ENCODE measurements around the gene ADSS1.

ADSS1 gene

DNA sequence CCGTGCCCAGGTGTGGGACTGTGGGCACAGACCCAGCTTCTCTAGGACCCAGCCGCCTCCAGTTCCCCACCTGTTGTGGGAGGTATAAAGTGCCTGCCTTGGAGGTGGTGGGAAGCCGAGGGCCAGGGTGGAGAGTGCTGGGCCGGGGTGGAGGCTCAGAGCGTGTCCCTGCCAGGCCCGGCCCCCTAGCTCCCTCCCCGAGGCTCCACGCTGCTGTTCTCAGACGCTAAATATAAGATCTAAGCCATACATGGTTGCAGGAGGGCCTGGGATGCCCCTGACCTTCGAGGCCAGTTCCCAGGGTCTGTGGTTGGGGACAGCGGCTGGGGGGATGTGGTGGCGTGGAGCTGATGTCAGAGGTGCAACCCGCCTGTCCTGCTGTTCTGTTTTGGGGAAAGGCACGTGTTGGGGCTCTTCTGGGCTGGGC, 23.8 kb upstream of the ADSS1 start:
- DNase-seq = no peak

DNA sequence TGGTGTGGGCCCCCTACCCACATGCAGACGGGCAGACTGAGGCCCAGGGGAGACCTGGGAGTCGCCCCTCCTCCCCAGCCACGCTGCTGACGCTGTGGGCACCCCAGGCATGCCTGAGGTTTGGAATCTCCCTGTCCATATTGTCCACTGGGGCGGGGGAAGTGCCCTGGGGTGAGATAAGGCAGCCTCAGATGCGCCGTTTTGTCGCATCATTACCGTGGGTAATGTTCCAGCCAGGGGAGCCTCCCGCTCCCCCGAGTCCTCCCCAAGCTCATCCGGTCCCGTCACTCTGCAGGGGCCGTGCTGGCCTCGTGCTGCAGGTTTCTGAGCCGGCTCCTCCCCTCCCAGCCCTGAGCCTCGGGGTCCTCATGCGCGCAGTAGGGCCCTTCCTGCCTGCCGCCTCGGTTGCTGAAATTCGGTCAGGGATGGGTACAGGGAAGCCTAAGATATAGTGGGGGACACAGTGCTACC, 23.2 kb upstream of the ADSS1 start:
- no peak for DNase-seq

DNA sequence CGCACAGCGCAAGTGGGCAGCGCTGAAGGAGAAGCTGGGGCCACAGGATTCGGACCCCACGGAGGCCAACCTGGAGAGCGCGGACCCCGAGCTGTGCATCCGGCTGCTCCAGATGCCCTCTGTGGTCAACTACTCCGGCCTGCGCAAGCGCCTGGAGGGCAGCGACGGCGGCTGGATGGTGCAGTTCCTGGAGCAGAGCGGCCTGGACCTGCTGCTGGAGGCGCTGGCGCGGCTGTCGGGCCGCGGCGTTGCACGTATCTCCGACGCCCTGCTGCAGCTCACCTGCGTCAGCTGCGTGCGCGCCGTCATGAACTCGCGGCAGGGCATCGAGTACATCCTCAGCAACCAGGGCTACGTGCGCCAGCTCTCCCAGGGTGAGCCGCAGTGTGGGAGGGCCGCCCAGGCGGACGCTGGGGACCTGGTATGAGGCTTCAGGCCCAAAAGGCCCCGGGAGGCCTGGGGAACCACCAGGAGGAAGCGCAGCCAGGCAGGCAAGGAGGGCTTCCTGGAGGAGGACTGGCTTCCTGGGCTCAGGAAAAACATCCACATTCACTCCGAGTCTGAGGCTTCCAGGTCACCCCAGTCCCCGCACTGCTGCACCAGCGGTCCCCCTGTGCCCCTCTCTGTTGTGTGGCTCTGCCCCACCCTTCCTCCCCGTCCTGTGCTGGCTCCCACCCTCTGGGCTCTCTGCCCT, 22.5 kb upstream of the ADSS1 start:
- no peak for DNase-seq

DNA sequence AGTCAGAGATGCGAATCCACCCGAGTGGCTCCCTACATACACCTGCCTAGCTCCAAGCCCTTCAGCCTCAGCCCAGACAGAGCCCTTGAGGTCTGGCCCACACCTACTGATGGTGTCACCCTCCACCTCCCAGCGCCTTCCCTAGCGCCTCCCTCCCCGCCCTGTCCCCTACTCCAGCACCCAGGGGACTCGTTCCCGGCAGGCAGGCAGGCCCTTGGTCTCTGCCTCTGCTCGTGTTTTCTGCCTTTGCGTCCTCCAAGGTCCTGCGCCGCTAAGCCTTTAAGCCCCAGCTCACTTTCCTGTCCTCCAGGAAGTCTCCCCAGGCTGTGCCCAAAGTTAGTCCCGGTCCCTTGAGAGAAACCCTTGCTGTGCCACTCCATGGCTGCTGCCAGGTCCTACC, 21.9 kb upstream of the ADSS1 start:
- no peak for DNase-seq

GRCh38 chr14:104702673-104703072, 21.4 kb upstream of the ADSS1 start:
- DNase-seq = no peak

- no peak for DNase-seq
Observed at GRCh38 chr14:104703269-104703668, 20.8 kb upstream of the ADSS1 start.

DNA sequence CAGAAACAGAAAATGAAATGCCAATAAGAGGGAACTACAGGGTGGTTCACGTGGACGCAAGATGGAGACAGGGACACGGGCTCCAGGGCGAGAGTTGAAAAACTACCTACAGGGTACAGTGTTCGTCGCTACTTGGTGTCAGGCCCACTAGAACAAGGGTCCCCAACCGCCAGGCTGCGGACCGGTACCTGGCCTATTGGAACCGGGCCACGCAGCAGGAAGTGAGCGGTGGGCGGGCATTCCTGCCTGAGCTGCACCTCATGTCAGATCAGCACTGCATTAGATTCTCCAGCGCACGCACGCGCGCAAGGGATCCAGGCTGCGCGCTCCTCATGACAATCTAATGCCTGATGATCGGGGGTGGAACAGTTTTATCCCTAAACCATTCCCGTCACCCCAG, 19.8 kb upstream of the ADSS1 start:
- DNase-seq = no peak

DNA sequence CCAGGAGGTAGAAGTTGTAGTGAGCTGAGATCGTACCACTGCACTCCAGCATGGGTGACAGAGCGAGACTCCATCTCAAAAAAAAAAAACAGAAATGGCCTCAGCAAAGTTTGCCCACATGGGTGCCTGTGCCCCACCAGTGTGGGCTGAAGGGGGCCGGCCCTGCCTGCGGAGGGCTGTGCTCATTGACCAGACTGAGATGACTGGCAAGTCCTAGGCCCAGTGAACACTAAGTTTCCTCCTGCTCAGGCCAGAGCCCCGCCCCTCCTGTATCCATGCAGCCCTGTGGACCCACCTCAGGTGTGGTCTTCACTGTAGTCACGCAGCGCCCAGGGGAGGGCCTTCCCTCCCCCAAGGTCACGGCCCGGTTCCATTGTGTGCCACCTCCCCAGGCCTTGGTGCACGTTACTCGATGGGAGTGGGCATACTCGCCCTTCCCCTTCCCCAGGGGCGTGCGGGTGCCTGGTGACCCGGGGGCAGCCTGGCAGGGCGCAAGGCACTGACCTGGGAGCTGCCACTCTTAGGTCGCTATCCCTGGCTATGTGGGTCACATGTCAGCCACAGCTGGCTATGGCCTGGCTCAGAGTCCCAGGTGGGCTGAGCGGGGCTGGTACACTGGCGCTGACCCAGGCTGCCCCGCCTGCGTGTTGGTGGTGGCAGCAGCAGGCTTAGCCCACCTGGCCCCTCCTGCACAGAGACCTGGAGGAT, 18.5 kb upstream of the ADSS1 start:
- no peak for DNase-seq

DNA sequence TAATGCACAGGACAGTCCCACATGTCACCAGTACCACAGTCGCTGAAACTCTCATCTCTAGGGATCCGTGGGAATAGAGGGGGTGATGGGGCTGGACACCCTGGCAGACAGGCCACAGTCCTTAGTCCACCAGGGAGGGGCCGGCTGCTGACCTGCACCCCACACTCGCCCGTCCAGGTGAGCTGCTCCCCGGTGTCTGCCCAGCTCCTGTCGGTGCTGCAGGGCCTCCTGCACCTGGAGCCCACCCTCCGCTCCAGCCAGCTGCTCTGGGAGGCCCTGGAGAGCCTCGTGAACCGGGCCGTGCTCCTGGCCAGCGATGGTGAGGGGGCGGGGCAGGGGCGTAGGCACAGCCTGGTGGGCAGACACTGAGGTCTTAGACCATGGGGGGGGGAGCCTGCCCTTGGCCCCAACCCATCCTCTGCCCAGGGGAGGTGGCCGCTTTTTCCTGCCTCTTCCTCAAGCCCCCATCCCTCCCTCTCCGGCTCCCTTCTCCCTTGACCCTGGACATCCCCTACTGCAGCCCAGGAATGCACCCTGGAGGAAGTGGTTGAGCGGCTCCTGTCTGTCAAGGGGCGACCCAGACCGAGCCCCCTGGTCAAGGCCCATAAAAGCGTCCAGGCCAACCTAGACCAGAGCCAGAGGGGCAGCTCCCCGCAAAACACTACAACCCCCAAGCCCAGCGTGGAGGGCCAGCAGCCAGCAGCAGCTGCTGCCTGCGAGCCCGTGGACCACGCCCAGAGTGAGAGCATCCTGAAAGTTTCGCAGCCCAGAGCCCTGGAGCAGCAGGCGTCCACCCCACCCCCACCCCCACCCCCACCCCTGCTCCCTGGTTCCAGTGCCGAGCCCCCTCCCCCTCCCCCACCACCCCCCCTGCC, 17.1 kb upstream of the ADSS1 start:
- DNase-seq = no peak

DNA sequence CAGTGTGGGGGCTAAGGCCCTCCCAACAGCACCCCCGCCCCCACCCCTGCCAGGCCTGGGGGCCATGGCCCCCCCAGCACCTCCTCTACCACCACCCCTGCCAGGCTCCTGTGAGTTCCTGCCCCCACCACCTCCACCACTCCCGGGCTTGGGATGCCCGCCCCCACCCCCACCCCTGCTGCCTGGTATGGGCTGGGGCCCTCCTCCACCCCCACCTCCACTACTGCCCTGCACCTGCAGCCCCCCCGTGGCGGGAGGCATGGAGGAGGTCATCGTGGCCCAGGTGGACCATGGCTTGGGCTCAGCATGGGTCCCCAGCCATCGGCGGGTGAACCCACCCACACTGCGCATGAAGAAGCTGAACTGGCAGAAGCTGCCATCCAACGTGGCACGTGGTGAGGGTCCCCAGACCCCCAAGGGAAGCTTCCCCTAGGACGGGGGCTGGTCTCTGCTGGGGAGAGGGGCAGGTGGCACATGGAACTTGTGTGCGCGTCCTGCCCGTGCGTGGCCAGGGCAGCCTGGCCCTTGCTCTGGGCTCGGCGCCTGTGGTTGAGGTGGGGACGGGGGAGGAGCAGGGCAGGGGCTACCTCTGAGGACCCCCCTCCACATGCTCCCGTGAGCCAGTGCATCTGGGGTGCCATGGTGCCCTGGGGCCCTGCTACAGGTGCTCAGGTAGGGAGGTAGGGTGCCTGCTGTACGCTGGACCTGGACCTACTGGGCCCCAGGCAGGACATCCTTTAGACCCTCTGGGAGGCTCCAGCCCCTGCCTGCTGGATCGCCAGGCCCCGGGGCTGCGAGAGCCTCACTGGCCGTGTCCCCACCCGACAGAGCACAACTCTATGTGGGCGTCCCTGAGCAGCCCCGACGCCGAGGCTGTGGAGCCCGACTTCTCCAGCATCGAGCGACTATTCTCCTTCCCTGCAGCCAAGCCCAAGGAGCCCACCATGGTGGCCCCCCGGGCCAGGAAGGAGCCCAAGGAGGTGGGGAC, 16.1 kb upstream of the ADSS1 start:
- DNase-seq = no peak

DNA sequence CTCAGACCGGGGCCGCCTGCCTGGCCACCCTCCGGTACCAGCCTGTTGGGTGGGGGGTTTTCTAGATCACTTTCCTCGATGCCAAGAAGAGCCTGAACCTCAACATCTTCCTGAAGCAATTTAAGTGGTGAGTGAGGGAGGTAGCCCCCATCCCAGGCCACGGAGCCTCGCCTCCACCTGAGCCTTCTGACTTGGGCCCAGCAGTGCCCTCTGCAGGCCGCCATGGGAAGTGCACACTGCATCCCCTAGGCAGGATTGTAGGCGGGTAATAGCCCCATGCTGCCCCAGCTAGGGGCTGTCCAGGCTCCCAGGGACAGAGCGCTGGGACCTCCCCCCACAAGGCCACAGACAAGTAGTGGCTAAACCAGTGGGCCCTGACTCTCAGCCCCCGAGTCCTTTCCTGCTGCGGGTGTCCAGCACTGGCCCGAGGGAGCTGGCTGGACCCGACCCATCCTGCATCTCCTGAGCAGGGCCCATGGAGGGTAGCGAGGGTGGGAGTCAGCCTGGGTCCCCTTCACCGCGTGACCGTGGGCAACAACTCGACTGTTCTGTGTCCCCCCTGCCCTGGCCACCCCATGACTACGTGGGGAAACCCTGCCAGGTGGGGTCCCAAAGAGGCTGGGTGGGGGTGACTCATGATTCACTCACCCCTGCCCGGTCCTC, 15.3 kb upstream of the ADSS1 start:
- peak; percentile 75 for DNase-seq

- DNase-seq = no peak
Observed at GRCh38 chr14:104709387-104710039, 14.5 kb upstream of the ADSS1 start.

DNA sequence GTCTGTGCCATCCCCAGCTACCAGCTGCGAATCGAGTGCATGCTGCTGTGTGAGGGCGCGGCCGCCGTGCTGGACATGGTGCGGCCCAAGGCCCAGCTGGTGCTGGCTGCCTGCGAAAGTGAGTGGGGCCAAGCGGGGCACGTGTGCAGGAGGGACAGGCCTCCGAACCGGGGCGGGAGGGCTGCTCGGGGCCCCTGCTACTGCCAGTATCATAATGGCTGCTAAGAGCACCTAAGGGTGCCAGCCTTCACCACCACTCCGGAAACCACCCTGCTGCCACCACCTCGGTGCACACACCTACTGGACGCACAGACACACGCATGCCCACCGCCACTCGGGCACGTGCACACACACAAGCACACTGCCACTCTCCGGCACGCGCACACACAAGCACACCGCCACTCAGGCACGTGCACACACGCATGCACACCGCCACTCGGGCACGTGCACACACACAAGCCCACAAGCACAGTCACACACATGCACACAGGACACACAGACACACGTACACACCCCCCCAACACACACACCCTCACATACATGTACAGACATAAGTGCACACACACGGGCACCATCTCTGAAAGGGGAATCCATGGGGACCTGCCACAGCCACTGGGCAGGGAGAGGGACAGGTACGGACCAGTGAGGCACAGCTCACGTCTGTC, 13.8 kb upstream of the ADSS1 start:
- no peak for DNase-seq

DNA sequence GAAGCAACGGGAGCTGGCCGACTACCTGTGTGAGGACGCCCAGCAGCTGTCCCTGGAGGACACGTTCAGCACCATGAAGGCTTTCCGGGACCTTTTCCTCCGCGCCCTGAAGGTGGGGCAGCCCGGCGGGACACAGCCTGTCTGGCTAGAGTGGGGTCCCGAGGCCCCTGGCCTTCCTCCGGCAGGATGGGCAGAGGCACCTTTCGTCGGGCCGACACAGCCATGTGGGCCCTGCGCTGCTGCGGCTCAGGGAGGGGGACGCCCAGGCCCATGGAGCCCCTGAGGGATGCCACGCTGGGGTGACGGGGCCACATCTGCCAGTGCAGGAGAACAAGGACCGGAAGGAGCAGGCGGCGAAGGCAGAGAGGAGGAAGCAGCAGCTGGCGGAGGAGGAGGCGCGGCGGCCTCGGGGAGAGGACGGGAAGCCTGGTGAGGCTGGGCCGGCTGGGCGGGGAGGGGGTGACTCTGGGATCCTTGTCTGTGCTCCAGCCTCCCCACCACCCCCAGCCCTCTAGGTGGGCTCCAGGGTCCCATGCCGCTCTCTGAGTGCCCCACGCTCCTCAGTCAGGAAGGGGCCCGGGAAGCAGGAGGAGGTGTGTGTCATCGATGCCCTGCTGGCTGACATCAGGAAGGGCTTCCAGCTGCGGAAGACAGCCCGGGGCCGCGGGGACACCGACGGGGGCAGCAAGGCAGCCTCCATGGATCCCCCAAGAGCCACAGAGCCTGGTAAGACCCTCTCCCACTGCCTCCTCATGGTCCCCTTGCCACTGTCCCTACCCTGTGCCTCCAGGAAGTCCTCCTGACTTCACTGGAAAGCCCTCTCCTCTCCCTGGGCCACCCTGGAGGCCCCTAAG, 10.9 kb upstream of the ADSS1 start:
- DNase-seq = no peak

- DNase-seq = no peak
Observed at GRCh38 chr14:104714066-104714465, 10.0 kb upstream of the ADSS1 start.

- DNase-seq = no peak
Observed at GRCh38 chr14:104714681-104715080, 9.3 kb upstream of the ADSS1 start.

- no peak for DNase-seq
Observed at GRCh38 chr14:104715416-104715815, 8.6 kb upstream of the ADSS1 start.

DNA sequence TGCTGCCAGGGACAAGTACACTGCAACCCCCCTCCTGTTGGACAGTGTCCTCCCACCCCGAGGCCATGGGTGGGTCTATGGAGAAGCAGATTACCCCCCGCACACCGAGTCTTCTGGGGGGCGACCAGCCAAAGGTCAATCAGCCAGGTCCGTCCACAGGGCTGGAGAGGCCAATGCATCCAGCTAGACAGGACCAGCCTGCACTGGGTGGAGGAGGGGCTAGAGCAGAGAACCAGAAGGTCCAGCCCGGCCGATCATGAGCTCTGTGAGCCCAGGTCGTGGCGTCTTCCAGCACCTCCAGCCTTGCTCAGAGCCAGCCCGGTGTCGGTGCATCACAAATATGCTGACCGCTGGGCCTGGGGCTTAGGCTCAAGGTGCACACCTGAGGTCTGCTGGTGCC, 8.2 kb upstream of the ADSS1 start:
- DNase-seq = no peak

GRCh38 chr14:104717137-104717536, 6.9 kb upstream of the ADSS1 start:
- no peak for DNase-seq

- DNase-seq = no peak
Observed at GRCh38 chr14:104717646-104718045, 6.4 kb upstream of the ADSS1 start.
